GM19463 (cell line): ENCODE data around the gene RPL23.
"Not testable (repeated sequence)": the region's sequence is repeated elsewhere in the genome, so short reads cannot be mapped to it uniquely, and the experiment has no call there.

Experiments
- ATAC-seq: cut with Tn5 transposase; IDR thresholded peaks from one replicate; pipeline ENCODE4 v1.9.1; 2021; ENCODE audit warnings: mild to moderate bottlenecking, moderate library complexity; ENCODE audit not compliant: unreplicated experiment

The RPL23 gene

DNA sequence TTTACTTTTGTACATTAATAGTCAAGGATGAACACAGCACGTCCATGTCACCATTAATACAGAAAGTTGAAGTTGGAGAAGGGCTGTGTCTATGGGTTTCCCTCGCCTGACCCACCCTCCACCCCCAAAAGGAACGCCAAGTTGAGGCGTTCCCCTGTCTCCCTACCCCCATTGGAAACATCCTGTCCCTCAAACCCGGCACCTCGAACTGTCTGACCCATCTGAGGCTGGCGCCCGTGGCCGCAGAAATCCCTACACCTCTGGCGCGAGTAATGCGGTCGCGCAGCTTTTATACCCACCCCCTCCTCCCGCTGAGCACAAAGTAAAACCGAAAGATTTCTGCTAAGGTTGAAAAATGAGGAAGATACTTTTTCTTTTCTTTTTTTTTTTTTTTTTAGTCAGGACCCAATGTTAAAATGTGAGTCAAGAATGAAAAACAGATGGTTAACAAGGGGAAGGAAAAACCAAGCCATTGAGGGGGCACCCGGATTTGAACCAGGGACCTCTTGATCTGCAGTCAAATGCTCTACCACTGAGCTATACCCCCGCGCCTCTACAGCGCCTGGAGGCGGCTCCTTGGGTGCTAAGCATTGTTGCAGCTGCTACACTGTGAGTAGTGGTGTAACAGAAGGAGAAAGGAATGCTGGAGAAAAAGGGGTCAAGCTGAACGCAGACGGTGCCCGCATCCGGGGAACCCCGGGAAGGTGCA lies 15.4 kb upstream of the RPL23 start:
- peak; percentile 40 for ATAC-seq

DNA sequence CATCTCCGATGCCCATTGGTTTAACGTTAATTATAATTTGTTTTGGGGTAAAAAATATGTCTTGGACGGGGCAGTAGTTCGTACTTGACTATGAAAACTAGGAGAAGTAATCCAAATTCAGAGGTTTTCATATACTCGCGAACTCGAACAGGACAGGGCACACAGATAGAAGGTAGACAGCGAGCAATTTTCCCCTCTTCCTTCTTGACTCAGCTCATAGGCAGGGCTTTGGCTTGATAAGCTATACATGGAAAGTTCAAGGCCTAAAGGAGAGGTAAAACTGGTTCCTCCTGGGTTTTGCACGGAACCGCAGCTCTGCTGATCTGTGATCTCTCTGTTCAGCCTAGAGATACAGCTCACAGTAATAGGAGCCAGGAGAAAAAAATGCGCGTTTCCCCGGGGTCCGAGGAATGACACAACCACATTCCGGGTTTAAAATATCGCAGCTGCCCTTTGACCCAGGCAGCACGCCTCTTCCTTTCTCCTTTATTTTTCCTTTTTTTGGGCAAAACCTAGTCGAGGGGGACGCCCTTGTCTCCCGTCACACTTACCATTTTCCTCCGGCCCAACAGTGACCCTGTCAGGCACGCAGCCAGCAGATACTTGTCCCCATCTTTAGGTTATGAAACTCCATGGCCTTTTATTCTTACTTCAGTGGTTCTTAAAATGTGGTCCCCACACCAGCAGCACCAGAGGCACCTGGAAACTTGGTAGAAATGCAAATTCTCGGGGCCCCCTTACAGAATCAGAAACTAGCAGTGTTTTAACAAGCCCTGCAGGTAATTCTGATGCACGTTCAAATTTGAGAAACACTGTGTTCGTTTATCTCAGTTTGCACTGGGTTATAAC lies 14.7 kb upstream of the RPL23 start:
- no peak for ATAC-seq

DNA sequence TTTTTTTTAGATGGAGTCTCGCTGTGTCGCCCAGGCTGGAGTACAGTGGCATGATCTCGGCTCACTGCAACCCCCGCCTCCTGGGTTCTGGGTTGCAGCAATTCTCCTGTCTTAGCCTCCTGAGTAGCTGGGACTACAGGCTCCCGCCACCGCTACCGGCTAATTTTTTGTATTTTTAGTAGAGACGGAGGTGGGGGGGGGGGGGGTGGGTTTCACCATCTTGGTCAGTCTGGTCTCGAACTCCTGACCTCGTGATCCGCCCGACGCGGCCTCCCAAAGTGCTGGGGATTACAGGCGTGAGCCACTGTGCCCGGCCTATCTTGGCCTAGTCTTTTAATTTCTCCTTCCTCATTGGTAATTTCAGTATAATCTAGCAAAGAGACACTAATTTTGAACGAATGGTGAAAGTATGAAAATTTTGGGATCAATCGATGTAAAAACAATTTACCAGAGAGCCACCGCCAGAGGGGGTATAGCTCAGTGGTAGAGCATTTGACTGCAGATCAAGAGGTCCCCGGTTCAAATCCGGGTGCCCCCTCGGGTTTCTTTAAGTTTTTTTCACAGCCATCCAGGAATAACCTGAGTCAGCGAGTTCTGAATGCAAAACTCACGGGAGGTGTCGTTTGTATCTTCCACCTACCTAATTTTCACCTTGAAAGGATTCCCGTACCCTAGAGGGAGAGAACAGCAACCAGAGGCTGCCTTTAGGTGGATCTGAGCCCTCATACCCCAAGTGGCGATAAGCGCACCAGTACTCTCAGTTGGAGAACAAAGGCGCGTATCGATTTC lies 13.9 kb upstream of the RPL23 start:
- ATAC-seq, result no peak

DNA sequence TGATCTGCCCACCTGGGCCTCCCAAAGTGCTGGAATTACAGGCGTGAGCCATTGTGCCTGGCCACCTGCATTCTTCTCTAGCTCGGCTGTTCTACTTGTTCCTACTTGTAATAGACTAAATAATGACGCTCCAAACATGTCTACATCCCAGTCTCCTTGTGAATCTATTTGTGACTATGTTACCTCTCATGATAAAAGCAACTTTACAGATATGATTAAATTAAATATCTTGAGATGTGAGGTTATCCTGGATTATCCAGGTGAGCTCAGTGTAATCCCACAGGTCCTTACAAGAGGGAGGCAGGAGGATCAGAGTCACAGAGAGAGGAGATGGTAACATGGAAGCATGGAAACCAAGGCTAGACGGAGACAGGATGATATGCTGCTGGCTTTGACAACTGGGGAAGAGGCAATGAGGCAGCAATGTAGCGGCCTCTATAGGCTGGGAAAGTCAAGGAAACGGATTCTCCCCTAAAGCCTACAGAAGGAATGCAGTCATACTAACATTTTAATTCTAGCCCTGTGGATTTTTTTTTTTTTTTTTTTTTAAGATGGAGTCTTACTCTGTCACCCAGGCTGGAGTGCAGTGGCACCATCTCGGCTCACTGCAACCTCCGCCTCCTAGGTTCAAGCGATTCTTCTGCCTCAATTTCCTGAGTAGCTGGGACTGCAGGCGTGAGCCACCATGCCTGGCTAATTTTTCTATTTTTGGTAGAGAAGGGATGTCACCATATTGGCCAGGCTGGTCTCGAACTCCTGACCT lies 11.3 kb upstream of the RPL23 start:
- no peak for ATAC-seq

DNA sequence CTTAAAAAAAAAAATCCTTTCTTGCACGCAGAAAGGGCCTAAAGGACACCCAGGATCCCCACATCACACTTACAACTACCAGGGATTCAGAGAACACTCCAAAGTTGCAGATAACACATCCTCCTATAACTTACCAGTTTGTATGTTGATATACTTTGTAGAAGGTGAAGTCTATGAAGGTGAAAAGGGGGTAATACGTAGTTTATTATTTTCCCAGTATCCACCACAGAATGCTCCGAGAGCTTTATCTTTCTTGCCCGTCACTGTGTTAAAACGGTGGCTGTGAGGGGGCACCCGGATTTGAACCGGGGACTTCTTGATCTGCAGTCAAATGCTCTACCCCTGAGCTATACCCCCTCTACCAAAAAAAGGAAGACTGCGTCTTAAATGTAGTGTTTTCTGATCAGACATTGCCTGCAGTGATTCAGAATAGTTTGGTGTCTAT lies 7.9 kb upstream of the RPL23 start:
- ATAC-seq, result no peak

DNA sequence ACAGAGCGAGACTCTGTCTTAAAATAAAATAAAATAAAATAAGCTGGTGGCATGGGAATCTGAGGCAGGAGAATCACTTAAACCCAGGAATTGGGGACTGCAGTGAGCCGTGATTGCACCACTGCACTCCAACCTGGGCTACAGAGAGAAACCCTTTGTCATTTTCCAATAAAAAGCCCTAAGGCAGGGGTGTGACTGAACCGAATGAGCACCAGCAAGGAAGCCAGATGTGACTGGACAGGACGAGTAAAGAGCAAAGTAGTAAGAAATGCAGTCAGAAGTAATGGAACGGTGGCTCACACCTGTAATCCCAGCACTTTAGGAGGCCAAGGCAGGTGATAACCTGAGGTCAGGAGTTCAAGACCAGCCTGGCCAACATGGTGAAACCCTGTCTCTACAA lies 3.8 kb upstream of the RPL23 start:
- ATAC-seq, result no peak

GRCh38 chr17:38855101-38855714 lies 1.7 kb upstream of the RPL23 start:
- ATAC-seq, result not testable (repeated sequence)

DNA sequence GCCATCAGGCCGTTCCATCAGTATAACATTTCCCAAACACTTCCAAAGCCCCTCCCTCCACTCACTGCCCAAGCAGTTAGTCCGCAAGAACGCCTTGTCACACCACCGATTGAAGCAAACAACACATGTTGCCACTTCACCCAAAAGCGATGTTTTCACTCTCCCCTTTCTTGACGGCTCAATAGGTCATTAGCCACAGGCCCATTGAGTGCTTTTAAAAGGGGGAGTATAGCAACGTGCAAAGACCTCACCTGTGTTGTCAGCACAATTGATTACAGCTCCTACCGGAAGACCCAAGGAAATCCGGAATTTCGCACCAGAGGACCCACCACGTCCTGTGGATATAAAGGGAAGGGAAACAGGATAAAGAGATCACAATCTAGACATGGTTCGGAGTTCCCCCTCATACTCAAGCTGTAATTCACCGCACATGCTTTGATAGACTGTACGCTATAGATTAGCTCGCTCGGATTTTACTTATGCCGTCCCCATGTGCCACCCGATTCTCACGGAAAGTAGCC lies 690 bp downstream of the RPL23 start:
- no peak for ATAC-seq

- ATAC-seq, result no peak
Measured at GRCh38 chr17:38851434-38851833, 2.1 kb downstream of the RPL23 start.

- ATAC-seq, result no peak
Measured at GRCh38 chr17:38850374-38850773, 3.1 kb downstream of the RPL23 start.

DNA sequence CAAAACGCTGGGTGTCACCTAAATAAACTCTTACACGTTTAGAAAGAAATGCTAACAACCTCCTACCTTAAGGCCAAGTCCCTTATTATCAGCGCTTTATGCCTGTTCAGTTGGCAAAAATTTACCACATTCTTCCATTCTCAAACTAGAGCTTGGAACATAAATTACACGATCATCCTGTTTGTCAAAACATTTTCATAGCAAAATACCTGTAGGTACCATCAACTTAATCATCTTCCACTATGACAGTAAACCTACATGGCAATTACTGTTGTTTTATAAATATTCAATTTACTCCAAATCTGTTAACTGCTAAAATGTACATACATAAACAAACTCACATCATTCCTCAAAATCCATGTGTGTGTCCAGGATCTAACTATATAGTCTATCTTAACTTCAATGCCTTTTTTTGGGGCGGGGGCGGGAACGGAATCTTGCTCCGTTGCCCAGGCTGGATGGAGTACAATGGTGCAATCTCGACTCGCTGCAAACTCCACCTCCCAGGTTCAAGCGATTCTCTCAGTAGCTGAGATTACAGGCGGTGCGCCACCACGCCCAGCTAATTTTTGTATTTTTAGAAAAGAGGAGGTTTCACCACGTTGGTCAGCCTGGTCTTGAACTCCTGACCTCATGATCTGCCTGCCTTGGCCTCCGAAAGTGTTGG lies 4.4 kb downstream of the RPL23 start:
- no peak for ATAC-seq

GRCh38 chr17:38848557-38848891 lies 5.0 kb downstream of the RPL23 start:
- no peak for ATAC-seq

DNA sequence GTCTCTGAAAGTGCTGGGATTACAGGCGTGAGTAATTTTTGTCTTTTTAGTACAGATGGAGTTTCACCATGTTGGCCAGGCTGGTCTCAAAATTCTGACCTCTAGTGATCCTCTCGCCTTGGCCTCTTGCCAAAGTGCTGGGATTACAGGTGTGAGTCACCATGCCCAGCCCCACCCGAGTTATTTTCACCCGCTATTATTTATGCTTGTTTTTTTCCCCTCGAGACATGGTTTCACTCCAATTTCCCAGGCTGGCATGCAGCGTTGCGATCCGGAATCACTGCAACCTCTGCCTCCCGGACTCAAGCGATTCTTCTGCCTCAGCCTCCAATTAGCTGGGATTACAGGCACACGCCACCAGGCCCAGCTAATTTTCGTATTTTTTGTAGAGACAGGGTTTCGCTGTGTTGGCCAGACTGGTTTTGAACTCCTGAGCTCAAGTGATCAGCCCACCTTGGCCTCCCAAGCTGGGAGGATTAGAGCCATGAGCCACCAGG lies 9.2 kb downstream of the RPL23 start:
- ATAC-seq, result no peak

DNA sequence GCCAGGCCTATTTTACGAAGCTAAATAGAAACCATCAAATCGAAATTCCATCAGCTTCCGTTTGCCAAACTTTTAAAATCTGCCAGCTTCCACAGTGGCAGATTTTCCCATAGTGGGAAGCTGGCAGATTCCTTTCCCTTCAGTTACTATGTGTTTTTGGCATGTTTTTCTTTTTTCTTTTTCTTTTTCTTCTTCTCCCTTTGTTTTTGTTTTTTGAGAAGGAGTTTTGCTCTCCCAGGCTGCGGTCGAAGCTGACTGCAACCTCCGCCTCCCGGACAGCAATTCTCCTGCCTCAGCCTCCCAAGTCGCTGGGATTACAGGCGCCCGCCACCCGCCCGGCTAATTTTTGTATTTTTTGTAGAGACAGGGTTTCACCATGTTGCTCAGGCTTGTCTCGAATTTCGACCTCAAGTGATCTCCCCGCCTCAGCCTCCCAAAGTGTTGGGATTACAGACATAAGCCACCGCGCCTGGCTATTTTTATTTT lies 27.7 kb downstream of the RPL23 start:
- ATAC-seq, result no peak

DNA sequence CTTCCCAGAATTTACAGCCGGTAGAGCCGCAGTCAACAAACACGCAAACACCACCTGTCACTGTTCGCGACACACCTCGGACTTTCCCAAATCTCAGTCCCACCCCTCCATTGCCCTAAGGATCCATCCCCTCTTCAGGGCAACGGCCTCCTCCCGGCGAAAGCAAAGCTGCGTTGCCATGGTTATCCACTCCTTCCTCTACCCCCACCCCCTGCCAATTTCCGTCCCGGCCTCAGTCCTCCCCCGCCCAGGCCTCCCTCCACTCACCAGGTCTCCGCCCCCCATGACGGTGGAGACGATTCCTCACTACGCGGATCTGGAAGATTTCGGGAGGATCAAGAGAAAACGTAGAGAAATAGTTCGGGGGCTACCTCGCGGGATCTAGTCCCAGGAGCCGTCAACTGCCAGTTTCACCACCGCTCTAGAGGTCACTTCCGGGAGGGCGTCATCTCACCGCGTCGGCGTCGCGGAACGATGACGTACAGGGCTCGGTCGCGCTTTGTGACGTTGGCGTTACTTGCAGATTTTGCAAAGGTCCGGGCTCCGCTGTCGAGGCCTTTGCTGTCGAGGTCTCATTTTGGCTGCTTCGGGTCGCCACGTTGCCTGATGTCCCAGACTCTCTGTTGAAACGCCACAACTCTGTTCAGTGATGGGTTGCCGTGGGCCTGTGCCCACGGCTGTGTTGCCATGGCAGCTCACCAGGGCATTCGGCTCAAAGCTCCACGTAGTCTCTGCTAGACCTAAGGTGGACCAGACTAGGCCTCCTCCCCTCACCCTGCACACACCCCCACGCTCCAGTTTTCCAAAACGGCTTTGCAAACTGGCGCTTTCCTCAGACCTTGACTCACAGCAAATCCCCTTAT lies 28.4 kb downstream of the RPL23 start, which contains the start of gene CWC25:
TSS of gene CWC25 (minus strand) at position 423 of the 863 bp plus-strand sequence. CDS start at position 285, 138 bp downstream.
- ATAC-seq, result peak; percentile 74

DNA sequence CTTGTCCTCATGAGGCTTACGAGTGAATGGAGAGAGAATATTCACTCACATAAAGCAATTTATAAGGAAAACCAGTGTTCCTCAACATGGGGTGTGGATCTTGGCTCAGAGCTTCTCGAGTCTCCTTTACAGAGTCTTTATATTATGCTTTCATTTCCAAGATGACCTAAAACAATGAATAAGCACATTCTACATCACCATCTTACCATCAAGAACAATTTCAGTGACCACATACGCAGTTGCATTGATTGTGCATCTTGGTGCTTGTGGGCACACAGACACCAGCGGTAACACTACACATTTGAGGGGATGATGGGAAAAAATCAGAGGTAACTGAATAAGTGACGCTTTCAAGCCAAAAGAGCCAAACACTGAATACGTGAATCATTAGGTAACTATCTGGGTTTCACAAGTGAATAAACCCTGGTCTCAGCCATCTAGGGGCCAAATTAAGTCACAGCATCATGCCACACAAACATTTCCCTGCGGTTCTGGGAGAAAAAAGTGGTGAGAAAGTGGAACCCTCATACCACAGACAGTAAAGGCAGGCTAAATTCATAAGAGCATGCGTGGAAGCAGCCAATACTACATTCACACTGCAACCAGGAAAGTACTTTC lies 37.8 kb downstream of the RPL23 start:
- no peak for ATAC-seq

DNA sequence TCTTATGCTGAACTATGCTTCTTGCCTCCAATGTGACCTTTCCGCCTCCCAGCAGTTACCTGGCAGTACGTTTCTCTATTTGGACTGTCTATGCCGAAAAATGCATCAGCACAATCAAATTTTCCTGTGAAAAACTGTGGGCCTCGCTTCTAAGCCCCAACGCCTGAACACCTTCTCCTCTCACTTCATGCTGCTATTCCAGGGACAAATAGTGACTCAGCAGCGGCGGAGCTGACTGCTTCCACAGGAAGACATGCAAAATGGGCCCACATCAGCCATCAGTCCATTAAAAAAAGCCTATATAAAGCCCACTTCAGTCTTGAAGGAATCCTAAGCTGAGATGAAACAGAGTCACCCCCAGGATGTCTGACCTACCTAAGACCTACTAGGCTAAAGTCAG lies 43.7 kb downstream of the RPL23 start:
- ATAC-seq, result no peak

DNA sequence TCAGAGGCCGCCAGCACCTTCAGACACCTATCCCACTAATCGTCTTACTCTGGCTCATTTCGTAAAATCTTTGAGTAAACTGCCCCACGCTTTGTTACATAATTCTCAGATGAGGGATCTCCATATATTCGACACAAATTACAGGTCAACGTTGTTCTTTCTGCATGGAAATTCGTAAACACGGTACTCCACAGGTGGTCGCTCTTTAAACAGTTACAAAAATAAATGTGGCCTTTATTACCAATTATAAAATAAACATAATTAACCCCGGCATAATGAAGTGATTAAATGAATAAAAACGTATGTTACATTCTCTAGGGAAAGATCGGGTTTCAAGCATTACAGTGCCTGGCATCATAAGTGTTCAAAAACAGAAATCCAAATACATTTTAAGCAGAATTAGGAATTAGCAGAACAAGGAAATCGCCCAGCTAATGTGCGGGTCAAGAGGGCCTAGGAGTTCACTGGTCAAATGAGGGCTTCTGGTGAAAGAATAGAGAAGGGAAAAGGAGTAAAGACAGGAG lies 53.2 kb downstream of the RPL23 start:
- no peak for ATAC-seq
